ENCODE data around the gene DPT.

Gene DPT

DNA sequence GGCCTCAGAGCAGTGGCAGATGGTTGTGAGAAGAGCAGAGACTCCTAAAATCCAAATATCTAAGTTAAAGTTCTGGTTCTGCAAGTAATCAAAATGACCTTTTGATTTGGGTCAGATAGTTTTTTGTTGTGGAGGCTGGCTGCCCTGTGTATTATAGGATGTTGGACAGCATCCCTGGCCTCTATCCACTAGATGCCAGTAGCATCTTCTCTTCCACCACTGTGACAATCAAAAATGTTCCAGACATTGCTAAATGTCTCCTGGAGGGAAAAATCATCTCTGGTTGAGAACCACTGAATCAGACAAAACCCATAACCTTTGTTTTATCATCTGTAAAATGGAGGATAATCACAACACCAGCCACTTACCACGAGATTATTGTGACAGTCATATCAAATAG lies 5.9 kb upstream of the DPT start:
- DNase-seq = no peak

DNA sequence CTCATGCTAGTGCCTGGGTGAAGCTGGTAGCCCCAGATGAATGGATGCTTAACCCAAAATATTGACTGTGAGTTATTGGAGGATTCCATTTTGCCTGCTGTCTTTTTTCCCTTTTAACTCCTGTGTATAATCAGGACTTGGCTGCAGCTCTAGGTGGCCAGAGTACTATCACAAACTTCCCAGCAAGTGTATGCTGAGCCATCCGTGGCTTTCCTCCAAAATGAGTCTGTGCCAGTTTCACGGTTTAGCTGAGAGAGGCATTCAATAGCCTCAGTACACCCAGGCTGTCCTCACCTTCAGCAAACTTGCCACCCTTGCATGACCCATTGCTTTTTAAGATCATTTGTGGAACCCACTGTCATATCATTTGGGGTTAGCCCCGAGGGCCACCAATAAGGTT lies 5.3 kb upstream of the DPT start:
- no peak for DNase-seq

DNA sequence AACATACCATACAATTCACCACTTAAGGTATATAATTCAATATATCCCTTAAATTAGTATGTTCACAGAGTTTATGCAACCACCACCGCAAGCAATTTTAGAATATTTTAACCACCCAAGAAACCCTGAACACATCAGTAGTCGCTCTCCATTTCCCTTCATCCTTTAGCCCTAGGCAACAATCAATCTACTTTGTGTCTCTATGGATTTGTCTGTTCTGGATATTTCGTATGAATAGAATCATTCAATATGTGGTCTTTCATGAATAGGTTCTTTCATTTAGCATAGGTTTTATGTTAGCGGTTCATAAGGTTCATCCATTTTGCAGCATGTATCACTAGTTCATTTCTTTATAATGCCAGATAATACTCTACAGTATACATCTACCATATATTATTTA lies 4.2 kb upstream of the DPT start:
- no peak for DNase-seq

DNA sequence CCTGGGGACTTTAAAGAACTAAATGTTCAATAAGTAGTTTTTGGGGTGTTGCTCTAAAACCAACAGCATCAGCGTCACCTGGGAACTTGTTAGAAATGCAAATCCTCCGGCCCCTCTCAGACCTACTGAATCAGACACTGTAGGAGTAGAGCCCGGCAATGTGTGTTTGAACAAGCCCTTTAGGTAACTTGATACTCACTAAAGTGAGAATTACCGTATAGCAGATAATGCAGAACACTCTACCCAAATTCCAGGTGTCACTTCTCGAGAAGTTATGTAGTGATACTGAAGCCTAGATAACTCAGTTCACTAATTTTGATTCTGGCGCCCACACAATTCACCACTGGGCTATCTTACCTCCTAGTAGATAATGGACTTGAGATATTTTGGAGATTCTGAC lies 3.7 kb upstream of the DPT start:
- DNase-seq = no peak

DNA sequence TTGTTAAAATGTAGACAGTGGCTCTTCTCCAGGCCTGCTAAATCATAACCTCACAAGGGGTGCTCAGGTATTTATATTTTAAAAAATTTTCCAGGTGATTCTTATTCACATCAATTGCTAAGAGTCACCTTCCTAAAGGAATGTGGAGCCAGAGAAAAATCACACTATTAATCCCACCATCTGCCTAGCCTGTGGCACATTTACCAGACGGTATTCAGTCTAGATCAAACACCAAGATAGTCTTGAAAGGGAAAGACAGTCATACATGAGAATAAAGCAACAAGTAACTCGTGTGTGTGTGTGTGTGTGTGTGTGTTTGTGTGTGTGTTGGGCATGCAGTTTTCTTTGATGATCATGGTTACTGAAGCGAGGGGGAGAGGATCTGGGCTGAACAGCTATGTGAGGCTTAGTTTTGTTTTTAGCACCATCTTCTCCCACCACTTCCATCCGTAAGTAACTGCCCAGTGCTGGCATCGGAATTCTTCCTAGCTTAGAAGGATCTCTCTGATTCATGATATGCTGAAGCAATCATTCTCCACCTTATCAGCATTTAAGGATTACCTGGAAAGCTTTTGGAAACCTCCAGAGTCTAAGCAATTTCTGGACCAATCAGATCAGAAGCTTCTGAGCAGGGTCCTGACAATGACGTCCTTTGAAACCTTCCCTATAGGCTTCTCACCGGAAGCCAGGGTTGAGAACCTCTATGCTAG lies 2.4 kb upstream of the DPT start:
- DNase-seq = no peak

DNA sequence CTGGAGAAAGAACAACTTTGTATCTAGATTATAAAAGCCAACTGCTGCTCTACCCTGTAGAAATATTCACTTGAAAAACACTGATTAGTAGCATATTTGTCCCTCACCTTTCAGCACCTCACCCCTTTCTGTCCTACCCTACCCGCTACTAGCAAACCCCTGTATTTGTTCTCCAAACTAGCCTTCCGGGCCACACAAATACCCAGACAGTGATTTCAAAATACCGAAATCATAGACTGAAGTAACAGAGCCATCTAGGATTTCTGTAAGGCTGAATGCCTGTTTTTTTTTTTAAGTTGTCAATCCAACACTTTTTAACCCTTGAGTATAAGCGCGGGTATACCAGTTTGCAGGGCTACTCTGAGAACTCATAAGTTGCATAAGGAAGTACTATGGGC lies 398 bp upstream of the DPT start:
- no peak for DNase-seq

DNA sequence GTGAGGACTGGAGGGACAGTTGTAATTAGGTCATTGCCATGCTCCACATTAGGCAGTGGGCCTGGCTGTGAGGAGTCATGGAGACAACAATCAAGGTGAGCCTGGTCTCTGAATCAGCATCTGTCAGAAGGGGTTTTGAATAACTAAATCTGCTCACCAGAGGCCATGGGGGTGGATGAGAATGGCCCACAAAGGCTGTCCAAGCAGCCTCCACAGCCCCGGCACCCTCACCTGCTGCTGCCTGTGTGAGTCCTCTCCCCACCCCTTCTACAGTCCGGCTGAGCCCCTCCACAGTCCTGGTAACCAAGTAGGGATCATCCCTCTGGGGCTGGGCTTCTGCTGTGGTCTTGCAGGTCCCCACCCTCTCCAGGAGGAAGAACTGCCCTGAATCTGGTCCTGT lies 2.3 kb downstream of the DPT start:
- no peak for DNase-seq

DNA sequence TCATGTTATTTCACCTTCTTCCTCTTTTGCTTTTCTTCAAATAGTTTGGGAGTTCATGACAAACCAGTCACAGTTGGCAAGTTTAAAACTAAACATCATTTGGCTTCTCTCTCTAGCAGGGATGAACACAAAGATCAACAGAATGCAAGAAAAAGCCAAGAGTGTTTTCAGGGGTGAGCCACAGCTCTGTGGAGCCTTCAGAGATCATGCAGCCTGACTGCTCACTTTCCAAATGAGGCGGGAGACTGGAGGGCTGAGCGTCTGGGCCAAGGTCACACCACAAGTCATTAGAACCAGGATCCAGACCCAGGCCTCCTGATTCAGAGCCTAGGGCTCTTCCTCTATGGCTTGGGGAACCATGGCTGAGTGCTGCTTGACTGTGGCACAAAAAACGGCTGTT lies 2.7 kb downstream of the DPT start:
- DNase-seq = no peak

DNA sequence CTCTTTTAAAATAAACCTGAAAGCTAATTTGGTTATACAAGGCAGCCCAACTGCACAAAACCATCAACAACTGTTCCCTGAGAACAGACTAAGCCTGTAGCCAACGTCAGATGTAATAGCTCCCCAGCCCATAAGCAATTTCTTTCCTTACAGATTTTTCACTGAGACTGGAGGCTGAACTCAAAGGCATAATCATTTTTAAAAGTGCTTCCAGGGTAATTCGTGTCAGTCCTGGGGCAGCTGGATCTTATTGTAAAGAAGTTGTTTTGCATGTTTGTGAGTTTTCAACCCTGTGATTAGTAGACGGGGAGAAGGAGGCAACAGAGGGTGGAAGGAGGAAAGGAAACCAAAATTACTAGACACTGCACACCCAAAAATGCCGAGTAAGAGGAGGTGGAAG lies 3.2 kb downstream of the DPT start:
- no peak for DNase-seq

DNA sequence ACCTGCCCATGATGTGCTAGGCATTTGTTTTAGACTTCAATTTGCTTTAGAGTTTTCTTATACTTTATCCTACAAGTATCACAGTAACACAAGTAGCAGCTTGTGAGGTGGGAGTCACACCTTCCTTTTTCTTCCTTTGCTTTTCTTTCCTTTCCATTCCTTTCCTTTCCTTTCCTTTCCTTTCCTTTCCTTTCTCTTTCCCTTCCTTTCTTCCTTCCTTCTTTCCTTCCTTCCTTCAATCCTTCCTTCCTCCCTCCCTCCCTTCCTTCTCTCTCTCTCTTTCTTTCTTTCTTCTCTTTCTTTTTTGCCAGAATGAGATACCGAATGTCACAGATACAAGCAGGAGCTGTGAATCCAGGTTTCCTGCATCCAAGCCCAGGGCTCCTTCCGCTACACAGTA lies 3.9 kb downstream of the DPT start:
- DNase-seq = no peak

DNA sequence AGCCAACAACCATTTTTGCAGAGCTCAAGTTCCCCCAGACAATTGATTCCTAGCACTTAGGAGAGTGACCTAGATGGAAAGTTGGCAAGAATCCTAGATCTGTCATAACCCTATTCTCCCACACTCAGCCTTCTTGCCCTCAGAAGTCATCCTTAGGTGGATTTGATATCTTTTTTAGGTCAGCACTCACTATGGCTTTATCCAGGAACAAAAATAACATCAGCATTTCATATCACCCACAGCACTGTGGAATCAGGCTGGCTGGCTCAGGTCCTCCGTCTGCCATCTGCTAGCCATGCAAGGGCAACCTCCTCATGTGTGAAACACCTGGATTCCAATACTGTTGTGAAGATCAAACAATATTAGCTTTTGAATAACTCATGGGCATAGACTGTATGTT lies 6.0 kb downstream of the DPT start:
- DNase-seq = no peak

DNA sequence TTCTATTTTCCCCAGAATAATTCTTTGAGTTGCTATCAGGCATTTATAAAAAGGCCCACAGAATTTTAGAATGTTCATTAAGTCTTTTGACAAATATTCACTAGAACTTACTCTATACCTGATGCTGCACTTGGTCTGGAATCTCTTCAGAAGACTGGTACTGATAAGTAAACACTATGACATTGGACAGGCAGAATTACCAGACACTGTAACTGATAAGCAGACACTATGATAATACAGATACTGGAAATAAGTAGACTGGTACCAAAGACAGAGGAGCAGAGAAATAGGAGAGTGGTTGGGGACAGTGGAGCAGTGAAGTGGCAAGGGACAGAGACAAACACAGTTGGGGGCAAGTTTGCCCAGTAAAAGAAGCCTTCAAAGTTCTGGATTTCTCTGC lies 8.2 kb downstream of the DPT start:
- no peak for DNase-seq

DNA sequence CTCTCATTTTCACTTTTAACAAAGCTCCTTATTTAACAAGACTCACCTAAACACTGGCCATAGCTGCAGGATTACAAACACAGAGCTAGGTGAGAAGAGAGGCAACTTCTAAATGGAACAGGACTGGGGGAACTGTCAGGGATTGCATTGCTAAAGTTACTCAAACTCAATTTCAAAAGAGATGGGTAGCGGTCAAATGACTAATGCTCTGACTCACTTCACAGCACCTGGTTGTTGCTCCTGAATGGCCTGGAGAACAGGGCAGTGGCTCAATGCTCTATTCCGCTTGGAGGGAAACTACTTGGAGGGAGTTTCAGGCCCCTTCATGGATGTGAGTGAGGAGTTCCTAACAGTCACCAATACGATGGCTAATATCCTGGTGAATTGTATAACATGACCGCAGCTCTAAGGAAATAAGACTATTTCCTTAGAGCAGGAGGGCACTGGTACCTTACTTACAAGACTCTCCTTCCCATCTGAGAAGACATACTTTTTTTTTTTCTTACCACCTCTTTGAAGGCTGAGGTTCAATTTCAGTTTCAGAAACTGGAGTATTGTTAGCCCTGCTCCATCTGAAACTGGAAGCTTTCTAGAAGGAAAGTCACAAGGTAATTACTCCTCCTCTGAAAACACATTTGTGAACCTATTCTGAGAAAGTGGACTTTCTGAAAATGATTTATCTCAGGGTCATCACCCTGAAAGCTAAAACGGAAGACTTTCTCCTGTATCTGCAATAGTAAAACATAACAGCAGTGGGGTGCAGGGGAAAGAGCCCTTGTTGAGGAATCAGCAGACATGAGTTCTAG lies 9.5 kb downstream of the DPT start:
- DNase-seq = no peak

DNA sequence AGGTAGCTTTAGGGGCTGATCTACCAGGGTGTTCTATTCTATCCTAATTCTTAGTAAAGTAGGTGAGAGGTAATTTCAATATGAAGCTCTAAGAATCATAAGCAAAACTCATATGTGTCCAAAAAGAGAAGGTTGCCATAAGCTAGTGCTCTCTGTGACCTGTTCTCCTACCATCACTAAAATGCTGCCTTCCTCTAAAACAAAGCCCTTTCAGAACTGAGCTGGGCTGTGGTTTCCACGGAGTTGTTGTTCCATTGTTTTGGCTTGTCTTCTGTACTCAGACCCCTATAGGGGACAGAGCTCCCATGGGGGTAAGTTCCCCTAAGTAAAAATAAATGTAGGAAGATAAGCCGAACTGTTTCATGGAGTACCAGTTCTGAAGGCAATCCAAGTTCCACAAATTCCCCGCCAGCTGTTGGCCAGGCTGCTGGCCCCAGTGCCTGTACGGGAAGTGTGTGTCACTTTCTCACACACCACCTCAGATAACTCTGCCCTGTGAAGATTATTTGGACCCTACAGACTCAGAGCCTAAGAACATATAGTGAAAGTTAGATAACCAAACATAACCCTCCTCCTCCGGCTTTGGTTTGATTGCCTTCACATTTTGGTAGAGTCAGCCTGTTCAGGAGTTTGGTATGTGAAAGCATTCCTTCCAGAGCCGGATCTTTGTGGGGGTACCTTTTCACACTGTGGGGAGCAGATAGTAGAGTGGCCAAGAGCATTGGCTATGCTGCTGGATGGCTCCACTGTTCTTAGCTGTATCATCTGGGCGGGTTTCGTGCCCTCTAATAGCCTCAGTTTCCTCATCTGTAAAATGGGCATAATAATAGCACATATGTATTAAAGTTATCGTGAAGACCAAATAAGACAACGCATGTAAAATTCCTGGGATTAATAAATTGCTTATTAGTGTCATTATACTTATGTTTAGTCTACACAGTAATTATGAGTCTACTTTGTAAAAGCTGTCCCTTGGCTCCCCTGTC lies 10.8 kb downstream of the DPT start:
- no peak for DNase-seq

DNA sequence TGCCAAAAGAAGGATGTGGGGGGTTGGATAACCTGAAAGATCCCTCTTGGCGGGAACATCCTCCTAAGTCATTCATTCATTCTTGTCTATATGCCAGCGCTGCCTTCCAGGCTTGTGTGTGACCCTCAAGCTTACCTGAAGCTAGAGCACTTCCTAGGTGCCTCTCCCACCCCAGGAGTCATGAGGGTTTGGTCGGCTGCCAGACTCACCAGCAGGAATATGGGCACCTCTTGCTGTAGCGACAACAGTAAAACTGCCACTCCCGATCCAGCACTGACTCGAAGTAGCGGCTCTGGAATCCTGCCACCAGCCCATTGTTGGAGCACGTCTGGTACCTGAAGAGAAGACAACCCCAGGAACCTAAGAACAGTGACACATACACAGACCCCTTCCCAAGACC lies 15.0 kb downstream of the DPT start:
- DNase-seq = no peak

DNA sequence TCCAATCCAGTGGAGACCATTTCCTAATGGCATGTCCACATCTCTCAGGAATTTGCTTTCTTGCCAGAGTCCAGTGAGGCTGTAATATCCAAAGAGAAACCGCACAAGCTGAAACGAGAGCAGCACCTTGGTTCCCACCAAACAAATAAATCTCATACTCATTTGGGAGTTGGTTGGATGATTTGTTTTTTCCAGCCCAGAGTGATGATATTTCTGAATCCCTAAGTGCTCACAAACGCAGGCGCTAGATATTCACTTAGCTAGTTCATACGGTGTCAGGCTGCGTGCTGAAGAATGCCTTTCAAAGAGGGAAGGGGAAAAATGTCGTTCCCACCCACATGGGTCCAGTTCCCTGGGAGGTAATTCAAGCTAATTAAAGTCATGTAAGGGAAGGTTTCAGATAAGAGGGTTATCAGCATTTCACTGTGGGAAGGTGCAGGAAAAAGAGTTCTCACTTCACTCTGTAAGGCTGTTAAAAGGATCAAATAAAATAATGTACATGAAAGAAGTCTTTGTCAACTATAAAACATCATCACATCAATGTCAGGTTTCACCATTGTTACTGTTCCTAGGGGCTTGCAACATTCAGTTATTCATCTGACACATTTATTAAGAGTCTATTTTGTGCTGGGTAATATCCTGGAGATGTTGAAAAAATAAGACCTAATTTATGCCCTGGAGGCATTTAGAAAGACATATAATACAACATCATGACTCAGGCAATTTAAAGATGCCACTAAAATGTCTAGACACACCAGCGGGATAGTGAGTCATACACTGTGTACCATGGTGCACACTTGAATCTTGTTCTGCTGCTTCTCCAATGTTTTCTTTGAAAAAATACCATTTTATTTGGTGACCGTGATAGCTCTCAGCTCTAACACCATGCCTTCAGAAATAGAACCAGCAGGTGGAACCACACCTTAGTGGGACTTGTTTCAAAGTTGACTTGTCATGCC lies 19.3 kb downstream of the DPT start:
- DNase-seq = no peak

DNA sequence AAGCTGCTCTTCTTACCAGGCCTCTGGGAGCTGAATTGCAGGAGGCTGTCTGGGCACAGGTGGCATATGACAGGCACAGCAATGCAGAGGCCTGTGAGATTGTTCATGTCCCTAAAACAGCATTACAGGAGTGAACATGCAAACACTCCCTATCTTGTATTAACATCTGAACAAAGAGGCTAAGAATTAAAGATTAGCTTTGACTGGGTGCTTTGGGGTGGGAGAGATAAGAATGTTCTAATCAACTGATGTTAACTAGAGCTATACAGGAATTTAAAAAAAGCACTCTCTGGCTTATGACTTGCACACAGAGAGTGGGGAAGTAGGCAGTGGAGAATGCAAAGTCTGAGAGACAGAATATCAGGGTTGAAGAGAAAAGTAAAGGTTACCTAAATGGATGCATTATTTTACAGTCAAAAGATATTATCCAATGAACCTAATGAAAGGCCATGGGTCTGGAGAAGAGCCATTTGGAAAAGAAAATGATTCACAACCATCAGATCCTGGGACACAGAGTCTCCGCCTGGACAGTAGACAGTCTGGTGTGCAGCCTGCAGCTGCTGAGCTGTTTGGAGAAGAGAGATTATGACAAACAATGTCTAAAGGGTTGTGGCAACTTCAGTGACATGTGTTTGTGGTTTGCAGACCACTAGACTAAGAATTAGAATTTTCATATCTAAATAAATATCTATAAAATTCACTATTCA lies 20.2 kb downstream of the DPT start:
- DNase-seq = no peak

DNA sequence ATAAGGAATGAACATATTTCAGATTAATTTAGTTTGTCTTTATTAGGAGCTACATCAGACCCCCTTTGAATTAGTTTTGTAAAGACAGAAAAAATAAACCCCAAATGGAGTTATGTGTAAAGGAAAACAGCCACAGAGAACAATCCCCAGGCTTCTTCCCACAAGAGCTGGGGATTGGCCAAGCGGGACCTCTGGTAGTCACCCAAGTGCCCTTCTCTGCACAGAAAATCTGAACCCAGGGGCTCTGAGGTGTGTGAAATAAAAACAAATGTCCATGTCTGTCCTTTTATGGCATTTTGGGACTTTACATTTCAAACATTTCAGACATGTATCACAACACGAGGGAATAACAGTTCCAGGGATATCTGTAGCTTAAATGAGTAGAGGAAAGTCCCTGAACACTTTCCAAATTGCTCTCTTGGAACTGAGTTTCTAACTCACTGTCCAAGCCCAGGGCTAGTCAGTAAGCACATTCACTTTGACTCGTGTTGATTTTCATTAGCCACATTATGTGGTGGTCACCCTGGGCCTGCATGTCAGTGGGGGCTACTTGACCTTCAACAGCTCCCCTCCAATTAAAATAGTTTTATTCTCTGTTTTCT lies 22.5 kb downstream of the DPT start:
- DNase-seq = no peak

DNA sequence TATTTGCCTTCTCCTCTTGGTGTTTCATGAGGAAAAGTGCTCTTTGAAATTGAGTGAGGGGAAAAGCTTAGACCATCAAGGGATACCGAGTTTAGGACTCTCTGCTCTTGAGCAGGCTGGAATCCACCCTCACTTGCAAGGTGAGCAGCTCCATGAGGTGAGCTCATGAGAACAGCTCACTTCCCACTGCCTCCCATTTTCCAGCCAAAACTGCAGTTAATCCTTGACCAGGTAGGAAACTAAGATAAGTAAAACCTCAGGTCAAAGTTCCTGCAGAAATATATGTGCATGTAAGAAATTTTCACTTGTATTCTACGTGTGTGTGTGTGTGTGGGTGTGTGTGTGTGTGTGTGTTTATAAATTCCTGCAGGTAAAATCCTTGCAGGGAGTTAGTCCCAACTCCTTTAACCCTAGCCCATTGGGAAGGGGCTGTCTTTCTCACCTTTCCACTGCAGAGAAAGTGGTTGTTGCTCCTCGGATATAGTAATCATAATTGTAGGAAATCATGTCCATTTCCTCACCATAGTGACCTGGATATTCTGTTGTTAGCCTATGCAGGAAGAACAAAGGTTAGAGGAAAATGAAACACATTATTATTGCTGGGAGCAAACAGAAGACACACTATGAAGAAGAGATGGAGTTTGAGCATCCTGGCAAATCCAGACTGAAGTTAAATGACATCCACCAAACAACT lies 28.3 kb downstream of the DPT start:
- DNase-seq = no peak

DNA sequence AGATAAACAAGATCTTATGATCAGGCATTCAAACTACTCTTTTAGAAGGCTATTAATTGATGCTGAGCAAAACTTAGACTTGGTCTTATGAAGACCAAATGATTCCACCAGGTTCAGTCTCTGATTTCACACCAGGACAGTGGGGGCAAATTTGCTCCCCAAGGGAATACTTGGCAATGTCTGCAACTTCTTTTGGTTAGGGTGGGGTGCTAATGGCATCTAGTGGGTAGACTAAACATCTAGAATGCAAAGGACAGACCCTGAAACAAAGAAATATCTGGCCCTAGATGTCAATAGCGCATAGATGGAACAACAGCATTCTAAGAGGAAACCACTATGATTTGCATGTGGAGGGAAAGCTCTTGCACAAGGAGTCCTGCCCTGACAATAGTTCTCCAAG lies 30.6 kb downstream of the DPT start:
- no peak for DNase-seq

Data from NCI-H524 treated with DMSO at 0.1 percent for 48 hours (cell line).